RCC 7860 (cell line): ENCODE results near the gene ZNF616.
"Not testable (repeated sequence)": the region's sequence is repeated elsewhere in the genome, so short reads cannot be mapped to it uniquely, and the experiment has no call there.

Source experiments
- DNase-seq: peaks from one replicate; pipeline ENCODE4 v3.0.0-alpha.2; 2015; ENCODE audit warnings: low spot score
- FAIRE-seq: peaks from 2 replicates; lab custom pipeline; 2012; peaks lifted over from hg19 to GRCh38; lab: Jason Lieb, UNC

The ZNF616 gene

GRCh38 chr19:52110780-52111179 lies 29.0 kb downstream of the ZNF616 start:
- FAIRE-seq (no peak), DNase-seq (no peak)

GRCh38 chr19:52102782-52103181 lies 37.0 kb downstream of the ZNF616 start:
- DNase-seq, result no peak
- FAIRE-seq, result no peak

- no peak for FAIRE-seq
These were observed 37.7 kb downstream of the ZNF616 start for GRCh38 chr19:52101866-52102562.

GRCh38 chr19:52099497-52100138 lies 40.1 kb downstream of the ZNF616 start:
- DNase-seq (no peak), FAIRE-seq (no peak)

More at GRCh38 chr19:52101866-52102562, 37.7 kb downstream of the ZNF616 start:
- DNase-seq, result no peak

- FAIRE-seq, DNase-seq: not testable (repeated sequence)
These were observed 43.3 kb downstream of the ZNF616 start for GRCh38 chr19:52096416-52096815.

GRCh38 chr19:52095172-52096014 lies 44.3 kb downstream of the ZNF616 start, which contains the start of gene ZNF841:
Gene ZNF841 (minus strand): TSS chr19:52095765. CDS start chr19:52084801, 10,964 bp downstream.
- DNase-seq (peak; percentile 77), FAIRE-seq (peak; percentile 54)

- FAIRE-seq, result no peak
- no peak for DNase-seq
These were observed 45.1 kb downstream of the ZNF616 start for GRCh38 chr19:52094526-52095130.

- FAIRE-seq (no peak), DNase-seq (no peak)
These were observed 53.3 kb downstream of the ZNF616 start for GRCh38 chr19:52086481-52086880.

GRCh38 chr19:52070496-52070895 lies 69.2 kb downstream of the ZNF616 start:
- no peak for FAIRE-seq
- DNase-seq, result peak; percentile 55

GRCh38 chr19:52069653-52070052 lies 70.1 kb downstream of the ZNF616 start:
- no peak for DNase-seq
- no peak for FAIRE-seq

GRCh38 chr19:52066258-52066863 lies 73.4 kb downstream of the ZNF616 start:
- DNase-seq, result no peak

GRCh38 chr19:52065399-52065798 lies 74.3 kb downstream of the ZNF616 start:
- DNase-seq (no peak), FAIRE-seq (no peak)

More at GRCh38 chr19:52066258-52066863, 73.4 kb downstream of the ZNF616 start:
- no peak for FAIRE-seq
